B cell (primary cell): ENCODE results near the gene GUCA1C. TPM values are rescaled to one million over a fixed set of nuclear protein-coding genes. Genes with fewer than 3 reads are reported as not detected.

Source experiments
- ATAC-seq: fragments of 200-7000 bp; cut with Tn5 transposase; one replicate; pipeline ENCODE4 v1.10.0; 2021; ENCODE audit warnings: low read depth, mild to moderate bottlenecking, moderate number of reproducible peaks, moderate library complexity
- CTCF ChIA-PET: fragments of 350-600 bp; sonication (Branson Sonifier 250); formaldehyde crosslinking; loops from one replicate; lab custom pipeline; 2021; ENCODE audit warnings: antibody characterized with exemption, inconsistent platforms; lab: Charles Lee
- POLR2A ChIA-PET: fragments of 350-600 bp; sonication (Branson Sonifier 250); formaldehyde crosslinking; loops from one replicate; lab custom pipeline; 2021; ENCODE audit warnings: antibody characterized with exemption; lab: Charles Lee
- DNase-seq: peaks from one replicate; pipeline ENCODE4 v3.0.0; 2013
- H2AFZ ChIP-seq: 2 replicates; pipeline ENCODE4 v1.6.1; 2012; ENCODE audit warnings: mild to moderate bottlenecking, low read depth, low read length; ENCODE audit not compliant: insufficient read depth, poor library complexity, severe bottlenecking
- H3K27ac ChIP-seq, 2 donors: 1 replicate in 1 of 2; 2 replicates in 1 of 2; pipeline ENCODE4 v1.5.1; 2012 to 2013; ENCODE audit warnings: low read length in 2 of 2, mild to moderate bottlenecking in 2 of 2, moderate library complexity in 1 of 2
- H3K27me3 ChIP-seq, 4 experiments: fragments of 200-600 bp in 1 of 4; sonication (generic) in 1 of 4; replicated peaks in 1 of 4; 1 replicate in 2 of 4; 2 replicates in 2 of 4; pipeline versions ENCODE4 v1.6.1 to v1.7.0; 2013 to 2016; ENCODE audit warnings: low read length in 3 of 4, mild to moderate bottlenecking in 2 of 4, mixed read lengths in 1 of 4, moderate library complexity in 1 of 4; ENCODE audit not compliant: insufficient read depth in 4 of 4, control insufficient read depth in 3 of 4; ENCODE audit errors: control extremely low read depth in 1 of 4
- H3K36me3 ChIP-seq, 2 experiments: replicated peaks in 1 of 2; 1 replicate in 1 of 2; 2 replicates in 1 of 2; pipeline versions ENCODE4 v1.6.1 to v1.7.1; 2013; ENCODE audit warnings: low read length in 1 of 2; ENCODE audit not compliant: insufficient read depth in 2 of 2, control insufficient read depth in 1 of 2; ENCODE audit errors: control extremely low read depth in 1 of 2, extremely low read depth in 1 of 2
- H3K4me1 ChIP-seq, 2 donors: fragments of 200-600 bp in 1 of 2; sonication (generic) in 1 of 2; 1 replicate in 1 of 2; 2 replicates in 1 of 2; pipeline versions ENCODE4 v1.5.1 to v1.6.1; 2013 to 2017; ENCODE audit warnings: low read length in 2 of 2; ENCODE audit not compliant: control insufficient read depth in 2 of 2, insufficient read depth in 2 of 2
- H3K4me2 ChIP-seq: replicated peaks from 2 replicates; pipeline ENCODE3; 2012; ENCODE audit warnings: mild to moderate bottlenecking, low read depth, low read length; ENCODE audit not compliant: poor library complexity, severe bottlenecking
- H3K4me3 ChIP-seq, 5 experiments: fragments of 200-600 bp in 1 of 5; sonication (generic) in 1 of 5; 1 replicate in 3 of 5; 2 replicates in 2 of 5; pipeline versions ENCODE4 v1.5.1 to v1.7.0; 2011 to 2016; ENCODE audit warnings: low read length in 4 of 5, mild to moderate bottlenecking in 4 of 5, low read depth in 2 of 5, control low read depth in 1 of 5, moderate library complexity in 1 of 5; ENCODE audit not compliant: insufficient read depth in 1 of 5; ENCODE audit errors: control extremely low read depth in 1 of 5, extremely low read depth in 1 of 5
- H3K79me2 ChIP-seq: fragments of 200-600 bp; sonication (generic); one replicate; pipeline ENCODE4 v1.6.0; 2016; ENCODE audit warnings: low read length; ENCODE audit not compliant: control insufficient read depth, insufficient read depth
- H3K9ac ChIP-seq: fragments of 200-600 bp; sonication (generic); 2 replicates; pipeline ENCODE4 v1.6.1; 2017; ENCODE audit warnings: mild to moderate bottlenecking, low read length, moderate library complexity
- H3K9me3 ChIP-seq, 3 donors: one replicate each; pipeline versions ENCODE4 v1.6.1 to v1.7.1; 2013; ENCODE audit warnings: low read length in 2 of 3; ENCODE audit not compliant: control insufficient read depth in 2 of 3, insufficient read depth in 1 of 3; ENCODE audit errors: control extremely low read depth in 1 of 3
- H4K20me1 ChIP-seq: 2 replicates; pipeline ENCODE4 v1.6.0; 2012; ENCODE audit warnings: mild to moderate bottlenecking, low read length; ENCODE audit not compliant: insufficient read depth, control insufficient read depth, poor library complexity, severe bottlenecking
- H3K27ac Mint-ChIP-seq: one replicate; pipeline ENCODE4 v1.8.0; 2021; ENCODE audit warnings: mixed read lengths
- H3K27me3 Mint-ChIP-seq: one replicate; pipeline ENCODE4 v1.8.0; 2021; ENCODE audit warnings: mixed read lengths
- H3K4me1 Mint-ChIP-seq: one replicate; pipeline ENCODE4 v1.8.0; 2021; ENCODE audit warnings: mixed read lengths
- H3K4me3 Mint-ChIP-seq: one replicate; pipeline ENCODE4 v1.8.0; 2021; ENCODE audit warnings: mixed read lengths
- H3K9me3 Mint-ChIP-seq: one replicate; pipeline ENCODE4 v1.8.0; 2022; ENCODE audit warnings: mixed read lengths; ENCODE audit not compliant: insufficient read depth
- EZH2 ChIP-seq: IDR thresholded peaks from 2 replicates; pipeline ENCODE4 v1.6.1; 2012; ENCODE audit warnings: borderline replicate concordance, low read depth, mild to moderate bottlenecking, moderate library complexity, low read length; ENCODE audit not compliant: insufficient read depth, poor library complexity, severe bottlenecking
- WGBS: methylation state at CpG from one replicate; pipeline ENCODE4 v1.1.5; 2013; ENCODE audit warnings: missing lambda C conversion rate; ENCODE audit not compliant: insufficient coverage; 5-methylcytosine and 5-hydroxymethylcytosine counted together
- intact Hi-C: fragments of 100-400 bp; cut with micrococcal nuclease; formaldehyde crosslinking; loops from one replicate; pipeline ENCODE4 v1.10.0; 2022
- polyA plus RNA-seq: library from polyadenylated mRNA; depleted of rRNA; stranded (reverse); fragments of >200 nt; gene quantifications from 2 replicates; pipeline ENCODE4 v1.2.3, GENCODE V29; 2012
- total RNA-seq, 2 donors: library from RNA; stranded (reverse); fragments of 120-200 nt in 1 of 2; gene quantifications; 1 replicate in 1 of 2; 2 replicates in 1 of 2; pipeline versions ENCODE4 v1.2.3 to v1.2.4, GENCODE V29; 2013 to 2022
- TF ChIP-seq, protein P1 (sequence below): fragments of 200-600 bp; IDR thresholded peaks from one replicate; pipeline ENCODE4 v1.8.0; 2022; ENCODE audit warnings: antibody characterized with exemption, mild to moderate bottlenecking

The GUCA1C gene
- total and polyA plus RNA-seq, 2 donors (not counting 1 experiment from before 2014, with no cell fraction given): not detected

DNA sequence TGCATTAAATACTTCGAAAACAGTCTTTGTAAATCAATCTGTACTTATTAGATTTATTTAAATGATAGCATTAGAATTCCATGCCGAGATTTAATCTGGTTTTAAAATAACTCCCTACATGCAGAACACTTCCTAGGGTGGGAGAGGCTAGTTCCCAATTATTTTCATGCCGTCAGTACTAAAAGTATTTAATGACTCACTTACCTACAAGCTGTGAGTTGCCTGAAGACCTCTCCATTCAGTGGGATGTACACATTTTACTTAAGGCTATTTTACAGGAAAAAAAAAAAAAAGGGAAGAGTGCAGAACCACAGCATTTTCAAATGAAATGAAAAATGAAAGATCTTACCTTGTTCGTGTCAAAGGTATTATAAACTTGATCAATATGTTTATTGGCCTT is 469 bp downstream of the GUCA1C start:
- ChIA-PET POLR2A (no interaction called here), CTCF (no interaction called here)
- Histone ChIP-seq H4K20me1 (no peaks in the 10 kb centered on the region), H3K4me3 (no peak overlapping the region), H3K36me3 (no peaks in the 10 kb centered on the region), H3K27ac (no peak overlapping the region), H3K27me3 (peaks cover 0 to 4% (median 0%) of the 10 kb centered on the region in 4 experiments), H3K9ac (no peak overlapping the region), H3K4me2 (no peak overlapping the region), H3K4me1 (no peaks in the 10 kb centered on the region), H3K79me2 (no peaks in the 10 kb centered on the region), H3K9me3 (no peaks in the 10 kb centered on the region), H2AFZ (no peak overlapping the region)
- DNase-seq (no peak), ATAC-seq (no peak)
- Mint-ChIP-seq H3K27ac (no peak overlapping the region), H3K27me3 (peaks cover 2% of the 10 kb centered on the region), H3K4me1 (no peaks in the 10 kb centered on the region), H3K9me3 (no peaks in the 10 kb centered on the region), H3K4me3 (no peak overlapping the region)
- no CpG with 5 or more reads among the region's 4 CpGs for WGBS
- TF ChIP-seq, protein P1, sequence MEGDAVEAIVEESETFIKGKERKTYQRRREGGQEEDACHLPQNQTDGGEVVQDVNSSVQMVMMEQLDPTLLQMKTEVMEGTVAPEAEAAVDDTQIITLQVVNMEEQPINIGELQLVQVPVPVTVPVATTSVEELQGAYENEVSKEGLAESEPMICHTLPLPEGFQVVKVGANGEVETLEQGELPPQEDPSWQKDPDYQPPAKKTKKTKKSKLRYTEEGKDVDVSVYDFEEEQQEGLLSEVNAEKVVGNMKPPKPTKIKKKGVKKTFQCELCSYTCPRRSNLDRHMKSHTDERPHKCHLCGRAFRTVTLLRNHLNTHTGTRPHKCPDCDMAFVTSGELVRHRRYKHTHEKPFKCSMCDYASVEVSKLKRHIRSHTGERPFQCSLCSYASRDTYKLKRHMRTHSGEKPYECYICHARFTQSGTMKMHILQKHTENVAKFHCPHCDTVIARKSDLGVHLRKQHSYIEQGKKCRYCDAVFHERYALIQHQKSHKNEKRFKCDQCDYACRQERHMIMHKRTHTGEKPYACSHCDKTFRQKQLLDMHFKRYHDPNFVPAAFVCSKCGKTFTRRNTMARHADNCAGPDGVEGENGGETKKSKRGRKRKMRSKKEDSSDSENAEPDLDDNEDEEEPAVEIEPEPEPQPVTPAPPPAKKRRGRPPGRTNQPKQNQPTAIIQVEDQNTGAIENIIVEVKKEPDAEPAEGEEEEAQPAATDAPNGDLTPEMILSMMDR: no peak
- TF ChIP-seq EZH2: no peak
- intact Hi-C loops: no loop called here

DNA sequence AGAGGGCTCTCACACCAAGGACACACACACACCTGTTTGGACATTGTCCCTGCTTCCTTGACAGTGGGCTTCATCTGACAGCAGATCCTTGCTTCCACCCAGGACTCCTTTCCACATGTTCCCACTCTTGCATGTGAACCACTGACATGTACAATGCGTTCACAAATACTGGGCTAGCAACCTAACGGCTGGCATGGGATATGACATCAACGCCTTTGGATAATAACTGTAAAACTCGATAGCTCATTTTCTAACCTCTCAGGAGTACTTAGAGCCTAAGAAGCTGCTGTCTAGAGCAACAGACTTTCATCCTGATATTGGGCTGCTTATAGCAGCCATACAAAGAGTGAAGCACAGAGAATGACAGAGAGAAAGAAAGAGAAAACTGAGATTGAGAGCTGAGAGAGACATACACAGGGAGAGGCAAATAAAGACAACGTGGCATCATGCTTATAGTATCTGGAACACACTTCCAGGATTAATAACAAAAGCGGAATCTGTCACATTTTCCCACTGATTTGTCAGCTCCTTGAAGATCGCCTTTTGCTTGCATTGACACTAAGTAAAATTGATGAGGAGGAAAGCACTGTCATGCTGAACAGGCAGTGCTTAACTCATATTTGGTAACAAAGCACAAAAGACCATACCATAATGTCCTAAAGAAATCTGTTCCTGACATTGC is 1.7 kb downstream of the GUCA1C start:
- no peaks in the 10 kb centered on the region for H3K79me2 ChIP-seq
- POLR2A ChIA-PET: no interaction called here
- ATAC-seq (no peak), DNase-seq (no peak)
- no peaks in the 10 kb centered on the region for H3K9me3 Mint-ChIP-seq
- H4K20me1 ChIP-seq: no peaks in the 10 kb centered on the region
- no peaks in the 10 kb centered on the region for H3K4me1 ChIP-seq
- peaks cover 0 to 4% (median 0%) of the 10 kb centered on the region in 4 experiments for H3K27me3 ChIP-seq
- intact Hi-C loops: no loop called here
- CTCF ChIA-PET: no interaction called here
- no peaks in the 10 kb centered on the region for H3K36me3 ChIP-seq
- no peak for TF ChIP-seq EZH2
- TF ChIP-seq, protein P1: no peak
- no peak overlapping the region for H3K4me3 ChIP-seq
- peaks cover 2% of the 10 kb centered on the region for H3K27me3 Mint-ChIP-seq
- H3K4me1 Mint-ChIP-seq: no peaks in the 10 kb centered on the region
- WGBS: 97% methylated on average over 4 of the region's 7 CpGs
- H3K27ac Mint-ChIP-seq: no peak overlapping the region
- no peaks in the 10 kb centered on the region for H3K9me3 ChIP-seq
- H3K27ac ChIP-seq: no peak overlapping the region
- H3K4me3 Mint-ChIP-seq: no peak overlapping the region
- H3K9ac ChIP-seq: no peak overlapping the region
- no peak overlapping the region for H2AFZ ChIP-seq
- H3K4me2 ChIP-seq: no peak overlapping the region
